GM18951 (cell line): Measurements from ENCODE around the gene DLK1.

ENCODE experiments used
- POLR2A ChIP-seq: IDR thresholded peaks from 4 replicates; pipeline ENCODE4 v1.6.1; 2011; ENCODE audit warnings: mild to moderate bottlenecking; ENCODE audit not compliant: insufficient read length, insufficient read depth; ENCODE audit errors: extremely low read depth
- in situ Hi-C: fragments of 300-500 bp; cut with MboI; formaldehyde crosslinking; loops from one replicate; pipeline ENCODE4 v1.12.0; 2022; ENCODE audit warnings: low sequenced_read_pairs, mixed read lengths, inconsistent platforms; ENCODE audit not compliant: unreplicated experiment

The DLK1 gene

DNA sequence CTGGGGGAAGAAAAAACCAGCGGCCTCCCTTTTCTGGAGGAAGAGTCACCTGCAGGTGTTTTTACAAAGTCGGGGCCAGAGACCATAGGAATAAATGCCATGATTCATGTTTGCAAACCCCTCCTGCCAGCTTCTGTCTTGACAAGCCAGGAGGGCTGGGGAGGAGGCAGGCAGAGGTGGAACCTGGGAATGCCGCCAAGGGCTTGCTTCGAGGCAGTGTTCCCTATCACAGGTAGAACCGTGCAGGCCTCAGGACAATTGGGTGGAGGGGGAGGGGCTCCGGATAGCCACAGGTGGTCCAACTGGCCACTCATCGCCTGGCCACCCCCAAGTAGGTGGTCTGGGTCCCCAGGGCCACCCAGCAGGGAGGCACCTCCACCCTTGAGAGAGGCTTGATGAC, 14.2 kb upstream of the DLK1 start:
- TF ChIP-seq POLR2A: no peak
- in situ Hi-C loops: loop anchor here (25.0 kb wide), 1 partner anchor 925 kb away; no protein-coding TSS in a partner anchor

DNA sequence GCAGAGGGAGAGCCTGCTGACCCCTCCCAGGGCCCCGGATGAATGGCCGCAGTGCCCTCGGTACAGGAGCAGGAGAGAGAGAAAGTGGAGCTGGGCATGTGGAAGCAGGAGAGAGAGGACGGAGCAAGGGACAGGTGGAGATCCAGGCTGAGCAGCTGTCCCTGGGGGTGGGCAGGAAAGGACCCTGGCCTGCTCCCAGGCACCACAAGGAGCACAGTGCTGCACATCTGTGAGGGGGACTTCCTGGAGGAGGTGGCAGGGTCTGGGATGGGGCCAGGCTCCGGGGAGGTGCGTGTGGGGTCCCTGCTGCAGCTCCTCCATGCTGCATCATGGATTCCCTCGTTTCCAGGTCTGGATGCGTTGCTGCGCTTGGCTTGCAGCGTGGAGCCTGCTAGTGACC, 13.0 kb upstream of the DLK1 start:
- in situ Hi-C loops: loop anchor here (25.0 kb wide), 1 partner anchor 924 kb away; no protein-coding TSS in a partner anchor
- no peak for TF ChIP-seq POLR2A

DNA sequence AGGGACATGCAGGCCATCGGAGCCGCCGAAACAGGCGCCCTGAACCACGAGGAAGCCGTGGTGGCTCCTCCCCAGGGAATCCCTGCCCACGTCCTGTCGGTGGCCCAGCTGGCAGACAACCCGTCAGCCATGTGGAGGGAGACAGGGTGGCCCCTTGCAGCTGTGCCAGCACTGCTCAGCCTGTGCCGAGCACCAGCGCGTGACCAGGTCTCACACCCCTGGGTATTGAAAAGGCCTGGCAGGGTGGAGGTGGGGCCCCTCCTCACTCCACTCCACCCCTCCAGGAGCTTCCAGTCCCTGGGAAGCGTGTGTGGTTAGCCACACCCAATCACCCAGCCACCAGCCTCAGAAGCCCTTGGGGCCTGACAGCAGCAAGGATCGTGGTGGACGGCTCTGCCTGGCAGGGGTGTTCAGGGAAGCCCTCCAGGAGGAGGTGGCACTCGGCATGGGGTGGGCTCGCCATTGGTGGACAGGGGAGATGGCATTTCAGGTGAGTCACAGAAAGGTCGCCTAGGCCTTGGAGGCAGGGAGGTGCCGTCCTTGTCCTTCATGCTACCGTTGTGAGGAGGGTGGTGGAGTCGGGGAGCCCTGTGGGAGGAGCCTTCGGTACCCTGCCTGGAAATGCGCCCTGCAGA, 12.3 kb upstream of the DLK1 start:
- no peak for TF ChIP-seq POLR2A
- in situ Hi-C loops: loop anchor here (25.0 kb wide), 1 partner anchor 923 kb away; no protein-coding TSS in a partner anchor

DNA sequence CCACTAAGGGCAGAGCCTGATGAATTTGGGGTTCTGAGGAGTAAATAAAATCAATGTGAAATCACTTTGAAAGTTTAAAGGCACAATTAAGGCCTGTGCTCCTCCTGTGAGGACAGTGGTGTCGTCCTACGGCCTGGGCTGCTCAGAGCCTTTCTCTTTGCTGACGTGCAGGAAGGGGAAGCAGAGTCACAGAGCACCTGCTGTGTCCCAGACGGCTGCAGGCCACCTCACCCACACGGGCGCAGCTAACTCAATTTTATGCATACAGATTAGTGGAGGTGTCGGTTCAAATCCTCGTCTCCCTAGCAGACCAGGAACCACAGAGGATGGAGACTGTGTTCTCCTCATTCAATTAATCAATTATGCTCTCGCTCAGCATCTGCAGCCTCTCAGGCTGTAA, 11.4 kb upstream of the DLK1 start:
- no peak for TF ChIP-seq POLR2A
- in situ Hi-C loops: loop anchor here (25.0 kb wide), 1 partner anchor 922 kb away; no protein-coding TSS in a partner anchor

DNA sequence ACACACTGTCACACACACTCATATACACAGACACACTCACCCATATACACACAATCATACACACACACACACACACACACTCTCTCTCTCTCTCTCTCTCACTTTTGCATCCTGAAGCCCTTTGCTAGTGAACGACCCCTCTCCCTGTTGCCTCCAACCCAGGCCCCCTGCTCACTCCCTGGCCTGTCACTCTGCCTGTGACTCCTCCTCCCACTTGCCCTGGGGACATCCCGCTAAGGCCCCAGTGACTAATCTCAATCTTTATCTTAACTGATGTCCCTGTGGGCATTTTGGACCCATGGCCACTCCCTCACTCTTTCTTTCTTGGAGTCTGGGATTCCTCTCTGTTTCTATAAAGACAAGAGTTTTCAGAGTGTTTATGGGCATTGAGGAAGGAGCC, 10.9 kb upstream of the DLK1 start:
- no peak for TF ChIP-seq POLR2A
- in situ Hi-C loops: loop anchor here (25.0 kb wide), 1 partner anchor 921 kb away; no protein-coding TSS in a partner anchor

DNA sequence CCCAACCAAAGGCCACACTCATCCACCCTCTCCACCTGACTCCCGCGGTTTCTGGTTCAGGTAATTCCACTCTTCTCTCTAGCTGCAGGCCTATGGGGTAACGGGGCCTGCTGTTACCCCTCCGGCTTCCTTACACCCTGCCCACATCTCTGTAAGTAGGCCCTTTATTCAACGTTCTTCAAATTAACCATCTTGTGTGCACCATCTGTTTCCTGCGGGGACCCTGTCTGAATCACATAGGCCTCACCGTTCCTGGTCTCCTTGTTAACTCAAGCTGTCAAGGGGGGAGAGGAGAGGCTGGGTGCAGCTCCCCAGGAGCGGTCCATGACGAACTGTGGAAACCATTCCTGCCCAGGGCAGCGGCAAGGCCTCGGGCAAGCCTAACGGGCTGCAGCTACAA, 9.3 kb upstream of the DLK1 start:
- in situ Hi-C loops: loop anchor here (25.0 kb wide), 1 partner anchor 920 kb away; no protein-coding TSS in a partner anchor
- TF ChIP-seq POLR2A: no peak

DNA sequence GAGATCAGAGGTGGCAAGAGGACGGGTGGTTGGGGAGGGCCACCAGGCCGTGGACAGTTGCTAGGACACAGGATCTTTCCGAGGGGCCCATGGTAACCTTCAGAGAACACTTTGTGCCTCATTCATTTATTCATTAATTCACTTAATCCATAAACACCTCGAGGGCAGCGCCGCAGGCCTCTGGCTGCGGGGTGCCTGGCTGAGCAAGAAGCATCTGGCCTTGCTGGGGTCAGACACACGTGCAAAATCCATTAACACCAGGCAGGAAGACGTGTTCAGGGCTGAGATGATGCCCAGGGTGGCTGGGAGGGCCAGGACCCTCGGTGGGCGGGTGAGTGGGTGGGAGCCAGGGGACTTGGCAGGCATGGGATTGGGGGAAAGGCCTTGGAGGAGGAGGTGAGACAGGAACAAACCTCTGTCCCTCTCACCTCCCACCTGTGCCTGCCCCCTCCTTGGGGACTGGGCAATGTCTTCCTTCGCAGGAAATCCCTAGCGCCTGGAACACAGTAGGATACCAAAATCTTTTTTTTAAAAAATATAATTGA, 6.6 kb upstream of the DLK1 start:
- no peak for TF ChIP-seq POLR2A
- in situ Hi-C loops: loop anchor here (25.0 kb wide), 1 partner anchor 917 kb away; no protein-coding TSS in a partner anchor

DNA sequence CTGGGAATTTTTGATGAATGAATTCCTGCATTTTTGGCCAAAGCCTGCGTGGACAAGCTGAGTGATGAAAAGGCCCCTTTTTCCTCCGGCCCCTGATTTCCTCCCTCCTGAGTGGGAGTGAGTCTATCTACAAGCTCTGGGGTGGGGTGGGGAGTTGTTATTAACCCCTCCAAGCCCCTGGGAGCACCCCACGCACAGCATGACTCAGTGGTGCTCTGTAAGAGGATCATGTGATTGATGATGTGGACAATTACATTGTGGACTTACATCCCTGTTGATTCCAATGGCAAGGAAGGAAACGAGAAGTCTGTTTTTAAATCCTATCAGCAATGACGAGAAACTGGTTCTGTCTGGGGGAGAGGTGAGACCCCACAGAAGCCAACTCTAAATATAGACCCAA, 5.1 kb upstream of the DLK1 start:
- in situ Hi-C loops: loop anchor here (25.0 kb wide), 1 partner anchor 916 kb away; no protein-coding TSS in a partner anchor
- no peak for TF ChIP-seq POLR2A

DNA sequence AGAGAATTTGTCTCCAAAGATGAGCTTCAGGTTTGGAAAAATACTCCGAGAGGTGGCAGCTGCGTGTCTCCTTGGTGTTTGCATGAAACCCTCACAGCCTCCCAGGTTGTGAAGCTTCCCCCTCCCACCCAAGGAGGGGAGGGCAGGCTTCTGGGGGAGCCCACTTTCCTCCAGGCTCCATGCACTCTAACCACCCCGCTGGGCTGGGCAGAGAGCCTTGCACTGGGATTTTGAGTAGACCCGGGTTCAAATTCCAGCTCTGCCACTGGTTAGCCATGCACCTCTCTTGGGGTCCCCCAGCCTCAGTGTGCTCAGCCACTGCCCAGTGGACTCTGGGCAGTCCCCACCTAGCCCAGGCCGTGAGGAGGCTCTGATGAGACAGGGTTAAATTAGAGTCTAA, 4.3 kb upstream of the DLK1 start:
- in situ Hi-C loops: loop anchor here (25.0 kb wide), 1 partner anchor 915 kb away; no protein-coding TSS in a partner anchor
- TF ChIP-seq POLR2A: no peak

DNA sequence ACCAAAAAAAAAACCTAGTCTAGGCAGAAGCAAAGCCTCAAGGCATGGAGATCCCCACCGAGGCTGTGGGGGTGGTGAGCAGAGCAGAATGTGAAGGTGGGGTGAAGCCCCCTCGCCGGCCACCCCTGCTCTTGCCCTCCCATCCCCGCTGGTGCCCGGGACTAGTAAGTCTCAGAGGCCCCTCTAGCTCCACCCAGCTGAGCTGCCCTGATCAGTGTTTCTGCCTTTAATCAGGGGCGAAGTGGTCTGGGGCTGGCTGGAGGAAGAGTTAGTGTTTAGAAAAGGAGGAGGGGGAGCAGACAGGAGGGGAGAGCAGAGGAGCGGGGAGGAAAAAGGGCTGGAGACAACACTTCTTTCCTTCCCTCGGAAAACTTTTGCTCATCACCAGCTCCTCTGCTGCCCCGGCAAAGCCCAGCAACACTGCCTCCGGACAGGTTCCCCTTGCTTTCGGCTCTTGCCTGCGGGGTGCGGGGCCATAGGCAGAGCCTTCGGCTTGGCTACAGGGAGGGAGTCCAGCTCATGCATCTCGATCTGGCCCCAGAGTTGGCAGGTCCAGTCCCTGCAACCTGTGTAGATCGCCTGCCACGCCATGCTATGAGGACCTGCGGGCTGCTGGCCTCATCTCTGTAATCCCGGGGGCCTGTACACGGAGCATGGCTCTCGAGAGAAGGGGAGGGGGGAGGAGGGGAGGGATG, 3.4 kb upstream of the DLK1 start:
- no peak for TF ChIP-seq POLR2A

DNA sequence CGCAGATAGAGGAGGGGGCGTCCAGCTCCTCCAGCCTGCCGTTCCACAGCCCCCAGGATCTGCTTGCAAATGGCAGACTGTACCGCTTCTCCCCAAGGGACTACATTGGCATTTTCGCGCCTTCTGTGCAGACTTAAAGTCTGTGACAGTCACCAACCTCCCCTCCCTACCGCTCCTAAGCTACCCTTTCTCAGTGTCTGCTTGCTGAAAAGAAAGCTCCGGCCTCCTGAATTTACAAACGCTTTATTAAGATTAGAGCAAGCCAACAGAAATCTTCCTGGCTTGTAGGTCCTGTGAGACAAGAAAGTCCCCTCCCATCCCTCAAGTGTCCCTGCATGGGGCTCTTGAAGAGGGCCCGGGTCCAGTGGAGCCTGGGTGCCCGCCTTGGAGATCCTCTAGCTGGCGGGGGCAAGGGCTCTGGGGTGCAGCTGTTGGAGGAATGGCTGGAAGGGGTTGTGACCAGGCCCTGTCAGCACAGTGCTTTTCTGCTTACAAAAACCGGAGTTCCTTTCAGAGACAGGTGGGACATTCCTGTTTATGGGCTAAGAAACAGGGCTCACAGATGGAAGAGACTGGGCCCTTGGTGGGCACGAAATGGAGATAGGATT, 2.8 kb upstream of the DLK1 start:
- TF ChIP-seq POLR2A: no peak
- in situ Hi-C loops: loop anchor here (25.0 kb wide), 1 partner anchor 913 kb away; no protein-coding TSS in a partner anchor

More for the DNA sequence above, 3.4 kb upstream of the DLK1 start:
- in situ Hi-C loops: loop anchor here (25.0 kb wide), 1 partner anchor 914 kb away; no protein-coding TSS in a partner anchor

DNA sequence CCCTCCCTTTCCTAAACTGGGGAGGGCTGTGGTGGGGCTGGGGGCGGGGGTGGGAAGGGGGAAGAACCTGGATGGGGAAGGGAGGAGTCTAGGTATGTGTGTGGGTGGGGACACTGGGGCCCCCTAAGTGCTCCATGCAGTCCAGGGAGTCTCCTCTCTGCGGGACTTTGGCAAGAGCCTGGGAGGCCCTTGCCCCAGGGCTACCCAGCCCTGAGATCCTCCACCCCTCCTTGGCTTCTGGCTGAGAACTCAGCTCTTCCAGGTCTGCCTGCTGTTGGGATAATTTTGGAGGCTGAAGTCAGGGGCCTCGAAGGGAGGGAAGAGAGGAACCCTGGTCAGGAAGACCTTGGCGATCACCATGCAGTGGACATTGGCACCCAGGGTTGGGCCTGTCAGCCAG, 2.2 kb upstream of the DLK1 start:
- no peak for TF ChIP-seq POLR2A
- in situ Hi-C loops: loop anchor here (25.0 kb wide), 1 partner anchor 913 kb away; no protein-coding TSS in a partner anchor
